Suprapubic skin (tissue), 4 donors: ENCODE results near the gene HMGN1. TPM values are rescaled to one million over a fixed set of nuclear protein-coding genes. Genes with fewer than 3 reads are reported as not detected.

Experiments used
- DNase-seq, 2 donors: peaks; one replicate each; pipeline ENCODE4 v3.0.0-alpha.2; 2019; ENCODE audit warnings: low spot score in 2 of 2
- H3K27ac ChIP-seq: fragments of 200-600 bp; sonication (generic); one replicate; pipeline ENCODE4 v1.5.1; 2019
- H3K27me3 ChIP-seq: fragments of 200-600 bp; sonication (generic); one replicate; pipeline ENCODE4 v1.5.1; 2019
- H3K36me3 ChIP-seq: fragments of 200-600 bp; sonication (generic); one replicate; pipeline ENCODE4 v1.5.1; 2019
- H3K4me1 ChIP-seq: fragments of 200-600 bp; sonication (generic); one replicate; pipeline ENCODE4 v1.5.1; 2019
- H3K4me3 ChIP-seq: fragments of 200-600 bp; sonication (generic); one replicate; pipeline ENCODE4 v1.5.1; 2019; ENCODE audit warnings: mild to moderate bottlenecking
- H3K9me3 ChIP-seq: fragments of 200-600 bp; sonication (generic); one replicate; pipeline ENCODE4 v1.5.1; 2019
- EP300 ChIP-seq: sonication (generic); formaldehyde crosslinking; IDR thresholded peaks from one replicate; pipeline ENCODE4 v1.6.1; 2017; ENCODE audit warnings: antibody characterized with exemption
- POLR2A ChIP-seq, 2 donors: fragments of 450-650 bp; IDR thresholded peaks; one replicate each; pipeline ENCODE4 v1.6.1; 2017; ENCODE audit warnings: antibody characterized with exemption in 2 of 2, mild to moderate bottlenecking in 2 of 2, moderate library complexity in 2 of 2
- POLR2AphosphoS5 ChIP-seq, 3 donors: sonication (generic); formaldehyde crosslinking; IDR thresholded peaks; one replicate each; pipeline ENCODE4 v1.6.1; 2017; ENCODE audit warnings: antibody characterized with exemption in 3 of 3
- WGBS: methylation state at CpG from one replicate; pipeline ENCODE4 v1.1.5; 2018; 5-methylcytosine and 5-hydroxymethylcytosine counted together
- total RNA-seq, 4 donors: library from RNA; depleted of rRNA; stranded (reverse); fragments of >200 nt; gene quantifications; one replicate each; pipeline ENCODE4 v1.1.0, GENCODE V29; 2016
- TF ChIP-seq, protein P1 (sequence below), 2 donors: fragments of 200-600 bp in 1 of 2; fragments of 450-650 bp in 1 of 2; sonication (generic) in 1 of 2; IDR thresholded peaks; one replicate each; pipeline ENCODE4 v1.5.1; 2016 to 2019; ENCODE audit warnings: antibody characterized with exemption in 2 of 2, mild to moderate bottlenecking in 1 of 2, moderate library complexity in 1 of 2

HMGN1 gene
- total RNA-seq, 4 donors from 2014 or later = 63.1 to 130 (median 101) TPM

DNA sequence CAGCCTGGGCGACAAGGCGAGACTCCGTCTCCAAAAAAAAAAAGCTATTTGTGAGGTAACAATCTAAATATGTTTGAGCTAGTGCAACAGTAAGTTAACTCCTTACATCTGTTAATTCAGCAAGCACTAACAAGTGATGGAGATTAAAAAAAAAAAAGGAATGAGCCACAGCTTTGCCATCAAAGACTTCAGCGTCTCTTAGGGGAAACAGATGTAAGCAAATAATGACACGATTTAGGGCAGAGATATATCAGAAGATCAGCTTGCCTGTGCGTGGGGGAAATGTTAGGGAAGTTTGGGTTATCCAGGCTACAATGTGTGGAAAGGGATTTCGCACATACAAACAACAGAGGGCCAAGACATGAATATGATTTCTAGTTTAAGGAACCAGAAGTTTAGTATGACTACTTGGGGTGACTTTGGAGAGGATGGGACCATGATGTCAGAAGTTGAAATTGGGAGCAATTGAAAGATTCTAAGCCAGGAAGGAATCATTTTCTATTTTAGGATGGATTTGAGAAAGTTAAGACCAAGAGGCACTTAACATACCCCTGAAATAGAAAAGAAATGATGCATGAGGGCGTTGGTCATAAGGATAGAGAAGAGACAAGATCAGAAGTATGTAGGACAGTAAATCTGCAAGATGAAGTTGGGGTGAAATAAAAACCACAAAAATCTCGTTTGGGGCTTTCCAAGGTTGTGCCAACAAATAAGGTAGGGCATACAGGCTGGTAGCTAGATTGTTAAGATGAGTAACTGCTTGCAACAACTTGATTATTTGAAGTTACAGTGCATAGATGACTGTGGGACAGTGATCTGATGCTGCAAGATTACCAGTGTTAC, 33.1 kb downstream of the HMGN1 start:
- Histone ChIP-seq H3K9me3 (no peaks in the 10 kb centered on the region), H3K4me1 (peaks cover 34% of the 10 kb centered on the region), H3K27ac (no peak overlapping the region), H3K4me3 (no peak overlapping the region), H3K36me3 (peaks cover 4% of the 10 kb centered on the region), H3K27me3 (no peaks in the 10 kb centered on the region)
- 60% methylated on average over 9 of the region's 9 CpGs for WGBS
- DNase-seq = no peak
- no peak for TF ChIP-seq POLR2A (IDR thresholded peaks at IDR 0.05)
- TF ChIP-seq, protein P1, sequence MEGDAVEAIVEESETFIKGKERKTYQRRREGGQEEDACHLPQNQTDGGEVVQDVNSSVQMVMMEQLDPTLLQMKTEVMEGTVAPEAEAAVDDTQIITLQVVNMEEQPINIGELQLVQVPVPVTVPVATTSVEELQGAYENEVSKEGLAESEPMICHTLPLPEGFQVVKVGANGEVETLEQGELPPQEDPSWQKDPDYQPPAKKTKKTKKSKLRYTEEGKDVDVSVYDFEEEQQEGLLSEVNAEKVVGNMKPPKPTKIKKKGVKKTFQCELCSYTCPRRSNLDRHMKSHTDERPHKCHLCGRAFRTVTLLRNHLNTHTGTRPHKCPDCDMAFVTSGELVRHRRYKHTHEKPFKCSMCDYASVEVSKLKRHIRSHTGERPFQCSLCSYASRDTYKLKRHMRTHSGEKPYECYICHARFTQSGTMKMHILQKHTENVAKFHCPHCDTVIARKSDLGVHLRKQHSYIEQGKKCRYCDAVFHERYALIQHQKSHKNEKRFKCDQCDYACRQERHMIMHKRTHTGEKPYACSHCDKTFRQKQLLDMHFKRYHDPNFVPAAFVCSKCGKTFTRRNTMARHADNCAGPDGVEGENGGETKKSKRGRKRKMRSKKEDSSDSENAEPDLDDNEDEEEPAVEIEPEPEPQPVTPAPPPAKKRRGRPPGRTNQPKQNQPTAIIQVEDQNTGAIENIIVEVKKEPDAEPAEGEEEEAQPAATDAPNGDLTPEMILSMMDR (IDR thresholded peaks at IDR 0.05) = no peak
- TF ChIP-seq POLR2AphosphoS5 (IDR thresholded peaks at IDR 0.05) = no peak

DNA sequence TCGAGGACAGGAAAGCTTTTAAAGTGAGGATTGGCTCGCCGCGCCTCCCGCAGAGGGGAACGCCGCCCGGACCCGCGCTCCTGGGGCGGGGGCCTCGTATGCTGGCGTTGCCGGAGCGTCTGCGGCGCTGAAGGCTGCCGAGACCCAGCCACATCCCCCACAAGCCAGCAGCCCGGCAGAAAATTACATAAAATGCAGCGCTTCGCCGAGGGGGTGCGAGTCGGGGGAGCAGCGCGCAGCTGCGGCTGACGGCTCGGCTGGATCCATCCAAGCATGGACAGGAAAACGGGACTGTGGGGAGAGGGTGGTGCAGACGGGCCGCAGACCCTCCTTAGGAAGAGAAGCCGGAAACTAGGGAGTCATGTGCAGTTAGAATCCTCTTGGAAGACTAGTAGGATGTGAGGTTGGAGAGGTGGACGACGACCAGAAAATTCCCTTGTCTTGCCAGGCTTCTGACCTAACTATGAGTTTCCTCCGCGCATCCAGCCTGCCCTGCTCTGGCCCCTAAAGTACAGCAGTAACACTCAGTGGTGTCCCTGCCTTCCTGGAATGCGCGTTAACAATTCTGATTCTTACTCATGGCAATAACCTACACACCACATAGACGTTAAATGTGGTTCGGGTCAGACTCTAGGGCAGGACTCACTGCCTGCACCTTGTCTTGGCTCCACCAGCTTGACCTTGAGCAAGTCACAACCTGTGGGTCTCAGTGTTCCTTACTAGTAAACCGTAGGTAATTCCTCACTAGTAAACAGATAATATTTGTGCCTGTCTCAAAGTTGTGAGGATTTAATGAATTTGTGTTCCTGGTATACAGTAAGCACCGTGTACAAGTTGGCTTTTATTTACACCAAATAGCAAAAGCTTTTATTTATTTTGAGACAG, 34.5 kb downstream of the HMGN1 start:
- TF ChIP-seq POLR2A (IDR thresholded peaks at IDR 0.05) = no peak
- TF ChIP-seq, protein P1 (IDR thresholded peaks at IDR 0.05) = peak in 1 of 2 donors; percentile 10
- DNase-seq = no peak
- H3K4me1 ChIP-seq = peaks cover 28% of the 10 kb centered on the region
- peaks cover 13% of the 10 kb centered on the region for H3K36me3 ChIP-seq
- 4% methylated on average over 24 of the region's 43 CpGs for WGBS
- H3K27me3 ChIP-seq = no peaks in the 10 kb centered on the region
- peak overlapping the region; percentile 66 for H3K4me3 ChIP-seq
- H3K9me3 ChIP-seq = no peaks in the 10 kb centered on the region
- peak overlapping the region; percentile 89 for H3K27ac ChIP-seq

DNA sequence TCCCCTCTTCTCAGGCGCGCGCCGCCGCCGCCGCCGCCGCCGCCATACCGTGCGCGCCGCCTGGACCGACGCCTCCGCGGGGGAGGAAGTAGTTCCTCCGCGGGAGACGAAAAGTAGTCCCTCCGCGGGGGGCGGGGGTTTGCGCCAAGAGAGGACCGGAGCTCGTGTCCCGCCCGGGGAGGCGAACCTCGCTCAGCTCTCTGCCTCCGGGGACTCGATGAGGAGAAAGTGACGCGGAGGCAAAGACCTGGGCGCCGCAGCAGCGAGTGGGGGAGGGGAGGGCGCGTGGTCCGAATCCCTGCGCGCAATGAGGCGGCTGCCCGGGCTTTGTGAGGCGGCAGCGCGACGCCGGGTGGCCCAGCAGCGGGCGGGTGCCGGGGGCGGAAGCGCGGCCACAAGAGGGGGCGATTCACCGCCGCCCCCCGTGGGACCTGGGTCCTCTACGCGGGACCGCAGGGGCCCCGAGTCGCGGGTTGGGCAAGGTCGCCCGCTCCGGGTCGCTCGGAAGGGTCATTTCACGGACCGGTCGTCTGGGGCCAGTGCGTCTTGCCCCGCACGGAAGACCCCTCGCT, 35.2 kb downstream of the HMGN1 start, which contains the start of gene BRWD1:
Gene BRWD1 (minus strand): TSS at position 62 of the 572 bp plus-strand sequence. CDS start 141 bp downstream, outside the sequence.
- Histone ChIP-seq H3K4me3 (peak within 1 kb of the TSS; percentile 66), H3K36me3 (peaks cover 13% of the 10 kb centered on the region), H3K27ac (peak within 1 kb of the TSS; percentile 89), H3K4me1 (peaks cover 25% of the 10 kb centered on the region), H3K27me3 (no peaks in the 10 kb centered on the region), H3K9me3 (no peaks in the 10 kb centered on the region)
- peak in 2 of 3 donors; percentile 80 to 89 for TF ChIP-seq POLR2AphosphoS5 (IDR thresholded peaks at IDR 0.05)
- TF ChIP-seq POLR2A (IDR thresholded peaks at IDR 0.05) = peak in 1 of 2 donors; percentile 64
- TF ChIP-seq, protein P1 (IDR thresholded peaks at IDR 0.05) = peak in 1 of 2 donors; percentile 27
- TF ChIP-seq EP300 = no peak
- DNase-seq = peak; percentile 86 to 87
- 4% methylated on average over 16 of the region's 78 CpGs for WGBS

DNA sequence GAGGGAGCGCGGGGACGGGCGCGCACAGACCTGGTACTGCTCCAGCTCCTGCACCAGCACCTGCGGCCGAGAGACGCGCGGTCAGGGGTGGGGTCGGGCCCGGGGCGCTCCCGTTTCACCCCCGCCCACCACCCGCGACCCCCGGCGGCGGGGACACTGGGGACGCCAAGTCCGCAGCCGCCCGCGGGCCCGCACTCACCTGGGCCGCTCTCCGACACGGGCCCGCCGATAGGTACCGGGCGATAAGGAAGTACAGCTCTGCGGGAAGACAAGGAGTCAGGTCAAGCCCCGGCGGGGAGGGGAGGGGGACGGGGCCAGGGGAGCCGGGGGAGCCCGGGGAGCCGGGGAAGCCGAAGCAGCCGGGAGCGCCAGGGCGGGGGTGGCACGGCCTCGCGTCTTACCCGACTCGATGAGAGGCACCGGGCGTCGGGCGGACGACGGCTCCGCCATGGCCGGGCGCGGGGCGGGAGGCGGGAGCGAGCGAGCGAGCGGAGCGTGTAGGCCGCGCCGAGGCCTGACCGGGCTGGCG, 35.8 kb downstream of the HMGN1 start:
- DNase-seq = peak in 1 of 2 donors; percentile 70

More for the DNA sequence above, 35.8 kb downstream of the HMGN1 start:
- Histone ChIP-seq H3K4me1 (peaks cover 23% of the 10 kb centered on the region), H3K27me3 (no peaks in the 10 kb centered on the region), H3K4me3 (peak overlapping the region; percentile 66), H3K9me3 (no peaks in the 10 kb centered on the region), H3K36me3 (peaks cover 13% of the 10 kb centered on the region), H3K27ac (peak overlapping the region; percentile 89)
- 0% methylated on average over 6 of the region's 71 CpGs for WGBS
- no peak for TF ChIP-seq POLR2A (IDR thresholded peaks at IDR 0.05)
